ENCODE measurements around the gene FOXP4.

GRCh38 chr6:41573985-41574384, 27.8 kb downstream of the FOXP4 start:
- TF ChIP-seq CTCF (IDR thresholded peaks at IDR 0.05) (no peak), EZH2phosphoT487 (IDR thresholded peaks at IDR 0.05) (no peak), EZH2 (IDR thresholded peaks at IDR 0.05) (no peak)

Measured in neural progenitor cell (in vitro differentiated cells).